Adrenal gland (tissue), 12 donors: ENCODE measurements around the gene TBC1D21. TPM values are rescaled to one million over a fixed set of nuclear protein-coding genes. Genes with fewer than 3 reads are reported as not detected.

Source experiments
- DNase-seq, 7 donors: peaks; one replicate each; pipeline ENCODE4 v3.0.0-alpha.2; 2019 to 2020
- H3K27ac ChIP-seq, 5 donors: fragments of 200-600 bp; sonication (generic) in 4 of 5; 1 replicate in 3 of 5; 2 replicates in 2 of 5; pipeline versions ENCODE4 v1.5.1 to v1.8.0; 2016 to 2020; ENCODE audit warnings: mild to moderate bottlenecking in 1 of 5
- H3K27me3 ChIP-seq: fragments of 200-600 bp; 2 replicates; pipeline ENCODE4 v1.8.0; 2021
- H3K36me3 ChIP-seq, 2 donors: fragments of 200-600 bp; replicated peaks in 1 of 2; 1 replicate in 1 of 2; 2 replicates in 1 of 2; pipeline versions ENCODE4 v1.5.1 to v1.8.0; 2018 to 2022
- H3K4me1 ChIP-seq, 2 donors: fragments of 200-600 bp; replicated peaks in 1 of 2; 1 replicate in 1 of 2; 2 replicates in 1 of 2; pipeline versions ENCODE4 v1.5.1 to v1.8.0; 2018 to 2021
- H3K4me3 ChIP-seq, 4 donors: fragments of 200-600 bp; sonication (generic) in 3 of 4; one replicate each; pipeline ENCODE4 v1.5.1; 2016 to 2018
- H3K9me3 ChIP-seq, 3 donors: fragments of 200-600 bp; sonication (generic) in 1 of 3; replicated peaks in 1 of 3; 1 replicate in 2 of 3; 2 replicates in 1 of 3; pipeline versions ENCODE4 v1.5.1 to v1.8.0; 2016 to 2021
- CTCF ChIP-seq, 6 experiments: fragments of 450-650 bp in 4 of 6; fragments of 200-600 bp in 2 of 6; sonication (generic) in 1 of 6; IDR thresholded peaks; 1 replicate in 5 of 6; 2 replicates in 1 of 6; pipeline versions ENCODE4 v1.5.1 to v1.8.0; 2016 to 2021; ENCODE audit warnings: antibody characterized with exemption in 6 of 6, mild to moderate bottlenecking in 2 of 6, moderate library complexity in 1 of 6
- POLR2A ChIP-seq, 2 donors: fragments of 450-650 bp; IDR thresholded peaks; one replicate each; pipeline ENCODE4 v1.6.1; 2017; ENCODE audit warnings: antibody characterized with exemption in 2 of 2, mild to moderate bottlenecking in 2 of 2, moderate library complexity in 1 of 2
- WGBS, 4 donors: extraction: QIAGEN DNeasy Blood & Tissue Kit in 2 of 4; methylation state at CpG; one replicate each; pipeline versions ENCODE4 v1.1.5 to v1.1.7; 2013 to 2017; 5-methylcytosine and 5-hydroxymethylcytosine counted together
- intact Hi-C, 2 donors: fragments of 100-400 bp; cut with DNase I; formaldehyde crosslinking; loops; one replicate each; pipeline versions ENCODE4 v1.14.1 to v1.15.0; 2022 to 2023
- polyA plus RNA-seq, 3 donors: library from polyadenylated mRNA; stranded (reverse); fragments of 200-250 nt in 2 of 3; fragments of 350-450 nt in 1 of 3; fragmentation: Illumina TruSeq in 1 of 3; extraction: RNeasy Lipid Tissue Mini Kit (QIAGEN cat#74804) in 1 of 3; gene quantifications; one replicate each; pipeline ENCODE4 v1.2.3, GENCODE V29; 2013 to 2014
- total RNA-seq, 9 donors: library from RNA; depleted of rRNA in 4 of 9; stranded (reverse); fragments of >200 nt in 4 of 9; fragments of 120-200 nt in 1 of 9; fragmentation: NEBNext Ultra II Directional in 1 of 9; extraction: Animal tissue kit (Norgen Biotek cat#: 25700) in 1 of 9; gene quantifications; one replicate each; pipeline versions ENCODE4 v1.1.0 to v1.2.4, GENCODE V29; 2013 to 2023
- donor health status: healthy with polysubstance abuse.
- donor health status: Bipolar disorder and iron deficiency.
- donor health status: DM: yes; HTN: yes; CAD: no.
- donor health status: DM: no; HTN: no; CAD: no.
- donor health status: DM: no; HTN: no; CAD: no.
- donor health status: DM: yes; HTN: yes; CAD: no.

The TBC1D21 gene
- total and polyA plus RNA-seq, 12 donors, result not detected

DNA sequence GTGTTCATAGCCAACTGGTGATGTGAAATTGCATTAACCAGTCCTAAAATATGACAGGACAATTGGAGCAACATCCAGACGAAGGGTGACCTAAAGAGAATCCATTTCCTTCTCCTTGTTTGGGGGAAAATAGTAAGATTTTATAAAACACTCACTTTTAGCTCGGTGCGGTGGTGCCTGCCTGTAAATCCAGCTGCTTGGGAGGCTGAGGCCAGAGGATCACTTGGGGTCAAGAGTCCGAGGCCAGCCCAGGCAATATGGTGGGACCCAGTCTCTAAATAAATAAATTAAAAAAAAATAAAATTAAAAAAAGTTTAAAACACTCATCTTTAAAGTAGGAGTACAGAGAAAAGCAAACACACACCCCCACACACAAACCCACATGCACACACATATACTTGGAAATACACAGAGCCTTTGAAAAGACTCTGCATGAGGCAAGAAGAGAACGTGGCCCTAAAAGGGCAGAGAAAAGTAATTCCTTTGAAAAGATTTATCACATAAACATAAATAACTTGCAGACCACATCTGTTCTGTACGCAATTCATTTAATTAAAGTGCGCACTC, 38.7 kb downstream of the TBC1D21 start:
- no peak for DNase-seq
- Histone ChIP-seq H3K4me3 (no peak overlapping the region), H3K36me3 (no peaks in the 10 kb centered on the region), H3K9me3 (no peaks in the 10 kb centered on the region), H3K27me3 (no peaks in the 10 kb centered on the region), H3K27ac (no peak overlapping the region), H3K4me1 (no peaks in the 10 kb centered on the region)
- TF ChIP-seq CTCF (IDR thresholded peaks at IDR 0.05), result no peak
- TF ChIP-seq POLR2A (IDR thresholded peaks at IDR 0.05), result no peak
- WGBS, 4 donors, result 70 to 78% (median 74%) methylated on average over 7 of the region's 7 CpGs
- intact Hi-C loops, result no loop called here

DNA sequence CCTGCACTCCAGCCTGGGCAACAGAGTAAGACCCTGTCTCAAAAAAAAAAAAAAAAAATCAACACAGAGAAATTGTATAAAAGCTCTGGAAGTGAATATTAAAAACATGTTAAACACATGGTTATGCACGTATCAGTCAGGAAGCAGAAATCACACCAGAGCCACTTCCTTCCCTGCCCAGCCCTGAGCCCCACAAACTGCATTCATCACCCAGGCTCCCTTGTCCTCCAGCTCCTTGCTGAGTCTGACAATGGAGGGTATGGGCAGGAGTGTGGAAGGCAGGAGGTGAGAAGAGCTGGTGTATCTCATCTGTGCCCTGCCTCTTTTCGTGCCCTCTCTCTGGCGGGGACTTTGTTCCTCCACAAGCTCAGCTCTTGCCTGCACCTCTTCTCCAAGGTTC, 40.8 kb downstream of the TBC1D21 start:
- no peaks in the 10 kb centered on the region for H3K9me3 ChIP-seq
- H3K27me3 ChIP-seq, result no peaks in the 10 kb centered on the region
- no peak overlapping the region for H3K4me3 ChIP-seq
- intact Hi-C loops, result no loop called here
- WGBS, 4 donors, result 72 to 88% (median 80%) methylated on average over 3 of the region's 3 CpGs
- no peak overlapping the region for H3K27ac ChIP-seq
- no peak for DNase-seq
- no peaks in the 10 kb centered on the region for H3K36me3 ChIP-seq
- H3K4me1 ChIP-seq, result no peaks in the 10 kb centered on the region
- TF ChIP-seq POLR2A (IDR thresholded peaks at IDR 0.05) (no peak), CTCF (IDR thresholded peaks at IDR 0.05) (no peak)

DNA sequence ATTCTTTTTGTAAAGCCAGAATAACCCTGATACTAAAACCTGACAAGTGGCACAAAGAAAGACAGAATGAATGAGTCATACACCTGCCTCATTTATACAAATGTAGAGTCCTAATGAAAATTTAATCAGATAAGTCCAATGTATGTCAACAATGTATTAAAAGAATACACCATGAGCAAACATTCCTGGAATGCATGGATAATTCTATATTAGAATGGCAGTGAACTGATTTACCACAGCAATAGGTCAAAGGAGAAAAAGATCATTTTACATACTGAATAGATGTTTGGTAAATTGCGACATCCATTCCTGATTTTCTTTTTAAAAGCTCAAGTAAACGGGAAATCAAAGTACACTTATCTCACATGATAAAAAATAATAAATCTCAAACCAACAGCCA, 41.7 kb downstream of the TBC1D21 start:
- H3K27me3 ChIP-seq, result no peaks in the 10 kb centered on the region
- DNase-seq, result no peak
- H3K4me3 ChIP-seq, result no peak overlapping the region
- no peaks in the 10 kb centered on the region for H3K36me3 ChIP-seq
- intact Hi-C loops, result no loop called here
- H3K27ac ChIP-seq, result no peak overlapping the region
- no peaks in the 10 kb centered on the region for H3K9me3 ChIP-seq
- WGBS, 4 donors, result 61 to 69% (median 65%) methylated on average over 2 of the region's 2 CpGs
- no peaks in the 10 kb centered on the region for H3K4me1 ChIP-seq
- no peak for TF ChIP-seq POLR2A (IDR thresholded peaks at IDR 0.05)
- no peak for TF ChIP-seq CTCF (IDR thresholded peaks at IDR 0.05)

DNA sequence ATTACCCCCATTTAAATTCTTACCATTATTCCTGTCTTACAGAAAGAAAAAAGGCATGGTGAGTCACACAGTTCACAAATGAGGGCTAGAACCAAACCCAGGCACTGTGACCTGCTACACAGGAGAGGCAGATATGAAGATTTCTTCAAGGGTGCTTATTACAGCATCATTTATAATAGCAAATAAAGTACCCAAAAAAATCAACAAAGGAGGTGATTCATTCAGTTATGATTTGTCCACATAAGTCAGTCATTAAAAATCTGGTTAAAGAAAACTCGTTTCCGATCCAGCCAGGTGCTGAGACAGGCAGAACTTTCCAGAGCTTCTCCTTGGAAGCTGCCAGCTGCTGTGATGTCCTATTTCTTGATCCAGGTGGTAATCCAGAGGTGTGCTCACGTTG, 45.4 kb downstream of the TBC1D21 start:
- intact Hi-C loops, result no loop called here
- Histone ChIP-seq H3K36me3 (no peaks in the 10 kb centered on the region), H3K4me1 (peaks cover 0 to 17% of the 10 kb centered on the region in 2 donors), H3K27me3 (no peaks in the 10 kb centered on the region), H3K27ac (no peak overlapping the region), H3K9me3 (no peaks in the 10 kb centered on the region), H3K4me3 (no peak overlapping the region)
- TF ChIP-seq POLR2A (IDR thresholded peaks at IDR 0.05), result no peak
- TF ChIP-seq CTCF (IDR thresholded peaks at IDR 0.05), result no peak
- no peak for DNase-seq
- WGBS, 4 donors, result 78 to 96% (median 94%) methylated on average over 3 of the region's 3 CpGs
